Colonic mucosa (tissue), 4 donors: ENCODE measurements around the gene GPHN. TPM values are rescaled to one million over a fixed set of nuclear protein-coding genes. Genes with fewer than 3 reads are reported as not detected.

Source experiments
- DNase-seq: peaks from one replicate; pipeline ENCODE4 v3.0.0-alpha.2; 2020
- H3K27ac ChIP-seq: fragments of 200-600 bp; one replicate; pipeline ENCODE4 v1.8.0; 2021
- H3K27me3 ChIP-seq: fragments of 200-600 bp; one replicate; pipeline ENCODE4 v1.8.0; 2021
- H3K36me3 ChIP-seq: fragments of 200-600 bp; one replicate; pipeline ENCODE4 v1.8.0; 2021
- H3K4me1 ChIP-seq: fragments of 200-600 bp; one replicate; pipeline ENCODE4 v1.8.0; 2021; ENCODE audit warnings: mild to moderate bottlenecking
- H3K4me3 ChIP-seq: fragments of 200-600 bp; one replicate; pipeline ENCODE4 v1.8.0; 2021
- H3K9ac ChIP-seq, 2 donors: one replicate each; pipeline ENCODE4 v1.7.0; 2013; ENCODE audit warnings: control low read depth in 2 of 2, low read depth in 2 of 2, low read length in 2 of 2
- H3K9me3 ChIP-seq: fragments of 200-600 bp; one replicate; pipeline ENCODE4 v1.8.0; 2021
- intact Hi-C: fragments of 100-400 bp; cut with DNase I; formaldehyde crosslinking; loops from one replicate; pipeline ENCODE4 v1.14.1; 2022
- total RNA-seq, 2 donors: library from RNA; stranded (reverse); fragmentation: NEBNext Ultra II Directional in 1 of 2; extraction: Animal tissue kit (Norgen Biotek cat#: 25700) in 1 of 2; gene quantifications; one replicate each; pipeline ENCODE4 v1.2.1, GENCODE V29; 2021
- TF ChIP-seq, protein P1 (sequence below): fragments of 200-600 bp; IDR thresholded peaks from one replicate; pipeline ENCODE4 v1.8.0; 2022; ENCODE audit warnings: antibody characterized with exemption, mild to moderate bottlenecking
- donor health status: healthy.
- donor health status: DM: no; HTN: no; CAD: no.
- donor health status: DM: no; HTN: no; CAD: no.

Gene GPHN
- total RNA-seq, 2 donors from 2014 or later, result 32.0 to 45.2 TPM

DNA sequence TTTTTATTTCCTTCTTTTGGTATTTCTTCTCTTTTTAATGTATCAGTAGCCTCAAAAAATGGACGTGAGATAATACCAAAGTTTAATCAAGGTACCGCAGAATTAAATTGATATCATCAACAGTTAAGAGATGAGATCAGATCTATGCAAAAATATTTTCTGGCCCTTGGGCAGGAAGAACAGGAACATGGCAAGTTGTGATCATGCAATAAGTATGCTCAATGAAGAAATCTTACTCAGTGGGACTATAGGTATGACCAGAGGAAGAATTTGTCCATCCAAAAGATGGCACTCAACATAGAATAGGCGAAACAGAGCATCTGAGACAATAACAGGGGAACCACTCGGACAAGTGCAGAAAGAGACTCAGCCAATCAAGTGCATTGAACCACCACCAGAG lies 680.4 kb downstream of the GPHN start:
- no peak for DNase-seq
- Histone ChIP-seq H3K27me3 (no peaks in the 10 kb centered on the region), H3K36me3 (no peaks in the 10 kb centered on the region), H3K4me1 (no peaks in the 10 kb centered on the region), H3K9me3 (no peaks in the 10 kb centered on the region), H3K27ac (no peak overlapping the region), H3K4me3 (no peak overlapping the region), H3K9ac (no peak overlapping the region)
- intact Hi-C loops, result no loop called here
- TF ChIP-seq, protein P1, sequence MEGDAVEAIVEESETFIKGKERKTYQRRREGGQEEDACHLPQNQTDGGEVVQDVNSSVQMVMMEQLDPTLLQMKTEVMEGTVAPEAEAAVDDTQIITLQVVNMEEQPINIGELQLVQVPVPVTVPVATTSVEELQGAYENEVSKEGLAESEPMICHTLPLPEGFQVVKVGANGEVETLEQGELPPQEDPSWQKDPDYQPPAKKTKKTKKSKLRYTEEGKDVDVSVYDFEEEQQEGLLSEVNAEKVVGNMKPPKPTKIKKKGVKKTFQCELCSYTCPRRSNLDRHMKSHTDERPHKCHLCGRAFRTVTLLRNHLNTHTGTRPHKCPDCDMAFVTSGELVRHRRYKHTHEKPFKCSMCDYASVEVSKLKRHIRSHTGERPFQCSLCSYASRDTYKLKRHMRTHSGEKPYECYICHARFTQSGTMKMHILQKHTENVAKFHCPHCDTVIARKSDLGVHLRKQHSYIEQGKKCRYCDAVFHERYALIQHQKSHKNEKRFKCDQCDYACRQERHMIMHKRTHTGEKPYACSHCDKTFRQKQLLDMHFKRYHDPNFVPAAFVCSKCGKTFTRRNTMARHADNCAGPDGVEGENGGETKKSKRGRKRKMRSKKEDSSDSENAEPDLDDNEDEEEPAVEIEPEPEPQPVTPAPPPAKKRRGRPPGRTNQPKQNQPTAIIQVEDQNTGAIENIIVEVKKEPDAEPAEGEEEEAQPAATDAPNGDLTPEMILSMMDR, result no peak

DNA sequence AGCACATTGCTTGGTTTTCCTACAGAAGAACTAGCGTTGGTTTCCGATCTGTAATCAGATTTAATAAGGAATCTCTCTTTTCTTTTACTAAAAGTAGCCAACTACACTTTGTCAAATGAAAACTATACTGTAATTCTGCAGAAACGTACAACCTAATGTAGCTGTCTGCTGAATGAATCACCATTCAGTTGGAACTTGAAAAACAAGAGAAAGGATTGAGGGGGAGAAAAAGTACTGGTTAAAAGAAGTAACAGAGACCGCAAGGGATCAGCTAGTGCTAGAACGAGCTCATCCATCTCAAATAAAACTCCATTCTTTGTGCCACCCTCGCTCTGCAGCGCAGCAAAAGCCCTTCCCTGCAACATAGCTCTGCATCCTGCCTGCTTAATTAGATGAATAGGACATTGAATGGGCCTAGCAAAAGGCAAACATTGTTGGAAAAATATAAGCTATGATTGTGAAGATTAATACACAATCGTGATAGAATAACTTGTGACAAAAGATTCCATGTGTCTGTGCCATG lies 683.9 kb downstream of the GPHN start:
- Histone ChIP-seq H3K4me1 (no peaks in the 10 kb centered on the region), H3K27ac (no peak overlapping the region), H3K9me3 (no peaks in the 10 kb centered on the region), H3K4me3 (no peak overlapping the region), H3K36me3 (no peaks in the 10 kb centered on the region), H3K27me3 (no peaks in the 10 kb centered on the region), H3K9ac (no peak overlapping the region)
- DNase-seq, result no peak
- intact Hi-C loops, result no loop called here
- TF ChIP-seq, protein P1, result no peak

DNA sequence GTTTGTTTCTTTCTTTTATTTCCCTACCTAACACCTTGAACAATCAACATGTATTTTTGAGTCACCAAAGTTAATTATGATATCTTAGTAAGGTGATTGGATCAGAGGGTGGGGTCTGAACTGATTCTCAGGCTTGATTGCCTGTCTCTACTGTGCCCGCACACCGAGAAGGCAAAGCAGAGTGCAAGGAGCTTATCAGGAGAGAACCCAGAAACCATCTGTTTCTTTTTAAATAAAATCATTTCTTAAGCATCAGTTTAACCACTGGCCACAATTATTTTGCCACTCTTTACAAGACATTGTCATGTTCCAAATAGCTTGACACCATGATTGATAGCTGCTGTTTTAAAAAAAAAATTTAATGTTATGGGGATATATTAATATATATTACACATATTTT lies 684.4 kb downstream of the GPHN start:
- no peak for DNase-seq
- Histone ChIP-seq H3K36me3 (no peaks in the 10 kb centered on the region), H3K4me3 (no peak overlapping the region), H3K27ac (no peak overlapping the region), H3K27me3 (no peaks in the 10 kb centered on the region), H3K9ac (no peak overlapping the region), H3K9me3 (no peaks in the 10 kb centered on the region), H3K4me1 (no peaks in the 10 kb centered on the region)
- intact Hi-C loops, result no loop called here
- TF ChIP-seq, protein P1, result no peak

DNA sequence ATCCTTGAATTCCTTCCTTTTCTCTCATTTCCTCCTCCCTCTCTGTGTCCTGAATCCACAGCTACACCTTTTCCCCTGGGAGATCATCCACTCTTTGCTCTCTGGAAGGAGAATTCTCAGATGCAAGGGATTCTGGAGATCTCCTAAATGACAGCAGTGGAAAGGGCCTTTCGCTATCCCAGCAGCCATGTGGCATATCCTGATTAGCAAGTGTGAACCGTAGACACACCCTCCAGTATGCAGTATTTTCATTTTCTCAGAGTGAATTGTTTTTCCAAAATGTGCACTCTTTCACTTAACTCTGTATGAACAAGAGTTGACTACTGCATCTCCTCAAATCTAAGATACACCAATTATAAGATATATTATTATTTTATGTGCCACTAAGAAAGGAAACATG lies 687.3 kb downstream of the GPHN start:
- no peak overlapping the region for H3K27ac ChIP-seq
- TF ChIP-seq, protein P1, result no peak
- H3K9me3 ChIP-seq, result no peaks in the 10 kb centered on the region
- DNase-seq, result no peak
- no peak overlapping the region for H3K9ac ChIP-seq
- no peaks in the 10 kb centered on the region for H3K4me1 ChIP-seq
- intact Hi-C loops, result no loop called here
- H3K36me3 ChIP-seq, result no peaks in the 10 kb centered on the region
- no peaks in the 10 kb centered on the region for H3K27me3 ChIP-seq
- no peak overlapping the region for H3K4me3 ChIP-seq

DNA sequence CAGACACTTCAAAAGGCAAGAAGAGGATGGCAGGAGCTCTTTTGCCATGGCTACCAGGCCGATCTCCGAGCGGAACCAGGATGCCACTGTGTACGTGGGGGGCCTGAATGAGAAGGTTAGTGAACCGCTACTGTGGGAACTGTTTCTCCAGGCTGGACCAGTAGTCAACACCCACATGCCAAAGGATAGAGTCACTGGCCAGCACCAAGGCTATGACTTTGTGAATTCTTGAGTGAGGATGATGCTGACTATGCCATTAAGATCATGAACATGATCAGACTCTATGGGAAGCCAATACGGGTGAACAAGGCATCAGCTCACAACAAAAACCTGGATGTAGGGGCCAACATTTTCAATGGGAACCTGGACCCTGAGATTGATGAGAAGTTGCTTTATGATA lies 691.1 kb downstream of the GPHN start:
- TF ChIP-seq, protein P1, result no peak
- H3K4me3 ChIP-seq, result no peak overlapping the region
- intact Hi-C loops, result no loop called here
- H3K9ac ChIP-seq, result no peak overlapping the region
- H3K36me3 ChIP-seq, result no peaks in the 10 kb centered on the region
- H3K4me1 ChIP-seq, result no peaks in the 10 kb centered on the region
- no peaks in the 10 kb centered on the region for H3K9me3 ChIP-seq
- no peak overlapping the region for H3K27ac ChIP-seq
- DNase-seq, result no peak
- no peaks in the 10 kb centered on the region for H3K27me3 ChIP-seq
